DOHH2 (cell line): ENCODE measurements around the gene TMEM170A.

Experiments used
- H3F3A ChIP-seq: fragments of 200-600 bp; sonication (generic), shearing (Covaris generic); 2 replicates; pipeline ENCODE4 v1.6.0; 2016; ENCODE audit warnings: antibody characterized with exemption, mild to moderate bottlenecking; ENCODE audit not compliant: control insufficient read depth, insufficient read depth
- H3K27ac ChIP-seq: fragments of 200-600 bp; sonication (generic); 2 replicates; pipeline ENCODE4 v1.5.1; 2014; ENCODE audit warnings: low read depth, mild to moderate bottlenecking, low read length, moderate library complexity
- H3K27me3 ChIP-seq: fragments of 200-600 bp; sonication (generic); 2 replicates; pipeline ENCODE4 v1.6.1; 2014; ENCODE audit warnings: mild to moderate bottlenecking, low read length, mixed read lengths; ENCODE audit not compliant: control insufficient read depth
- H3K36me3 ChIP-seq: fragments of 200-600 bp; sonication (generic); 2 replicates; pipeline ENCODE4 v1.6.1; 2014; ENCODE audit warnings: mild to moderate bottlenecking, low read length, moderate library complexity, mixed read lengths; ENCODE audit not compliant: control insufficient read depth
- H3K4me1 ChIP-seq: fragments of 200-600 bp; sonication (generic); 2 replicates; pipeline ENCODE4 v1.6.1; 2014; ENCODE audit warnings: mild to moderate bottlenecking, low read length, mixed read lengths; ENCODE audit not compliant: control insufficient read depth
- H3K4me2 ChIP-seq: fragments of 200-600 bp; sonication (generic); 2 replicates; pipeline ENCODE4 v1.6.0; 2014; ENCODE audit warnings: mild to moderate bottlenecking, low read length, moderate library complexity
- H3K4me3 ChIP-seq: fragments of 200-600 bp; sonication (generic); 2 replicates; pipeline ENCODE4 v1.5.1; 2014; ENCODE audit warnings: mild to moderate bottlenecking, low read length, mixed read lengths
- H3K79me2 ChIP-seq: fragments of 200-600 bp; sonication (generic); 2 replicates; pipeline ENCODE4 v1.6.1; 2014; ENCODE audit warnings: mild to moderate bottlenecking, low read length, mixed read lengths; ENCODE audit not compliant: control insufficient read depth
- H3K9me2 ChIP-seq: fragments of 200-600 bp; sonication (generic); replicated peaks from 2 replicates; pipeline ENCODE4 v1.6.1; 2014; ENCODE audit warnings: mild to moderate bottlenecking, low read length, mixed read lengths; ENCODE audit not compliant: control insufficient read depth
- H3K9me3 ChIP-seq: fragments of 200-600 bp; sonication (generic); 2 replicates; pipeline ENCODE4 v1.6.1; 2014; ENCODE audit warnings: antibody characterized with exemption, low read length, mixed read lengths; ENCODE audit not compliant: control insufficient read depth, insufficient read depth
- H4K20me1 ChIP-seq: fragments of 200-600 bp; sonication (generic); 2 replicates; pipeline ENCODE4 v1.6.0; 2014; ENCODE audit warnings: low read depth, mild to moderate bottlenecking, antibody characterized with exemption, low read length, moderate library complexity; ENCODE audit not compliant: control insufficient read depth, insufficient read depth
- CTCF ChIP-seq: fragments of 200-600 bp; sonication (generic); IDR thresholded peaks from one replicate; pipeline ENCODE4 v1.5.1; 2014; ENCODE audit warnings: antibody characterized with exemption, mild to moderate bottlenecking, low read depth, low read length; ENCODE audit not compliant: poor library complexity, severe bottlenecking
- EZH2phosphoT487 ChIP-seq: fragments of 200-600 bp; sonication (generic); IDR thresholded peaks from 2 replicates; pipeline ENCODE4 v1.6.1; 2017; ENCODE audit warnings: borderline replicate concordance, mild to moderate bottlenecking, antibody characterized with exemption, low read length, moderate library complexity, mixed read lengths

TMEM170A gene

GRCh38 chr16:75423723-75424104 lies 40.8 kb downstream of the TMEM170A start:
- Histone ChIP-seq H3K27ac (no peak overlapping the region), H4K20me1 (0 out of 2 replicates have a peak, but pooled peaks cover 4% of the 10 kb centered on the region), H3F3A (0 out of 2 replicates have a peak, but pooled peaks cover 6% of the 10 kb centered on the region), H3K36me3 (no peaks in the 10 kb centered on the region), H3K27me3 (no peaks in the 10 kb centered on the region), H3K9me3 (no peaks in the 10 kb centered on the region), H3K4me3 (no peak overlapping the region), H3K9me2 (no peaks in the 10 kb centered on the region), H3K79me2 (peaks cover 90% of the 10 kb centered on the region), H3K4me2 (no peak overlapping the region), H3K4me1 (peaks cover 19% of the 10 kb centered on the region)
- TF ChIP-seq CTCF, result no peak
- TF ChIP-seq EZH2phosphoT487, result no peak

- no peaks in the 10 kb centered on the region for H3K9me2 ChIP-seq
- no peaks in the 10 kb centered on the region for H3K27me3 ChIP-seq
- H3K36me3 ChIP-seq, result no peaks in the 10 kb centered on the region
- H3K9me3 ChIP-seq, result no peaks in the 10 kb centered on the region
- H3K4me3 ChIP-seq, result peak overlapping the region; percentile 51; the same call in 1 of the 2 replicates
- H3K79me2 ChIP-seq, result peaks cover 89% of the 10 kb centered on the region
- H3K4me1 ChIP-seq, result peaks cover 19% of the 10 kb centered on the region
- peak overlapping the region; percentile 72 for H3K4me2 ChIP-seq
- H3F3A ChIP-seq, result 0 out of 2 replicates have a peak, but pooled peaks cover 9% of the 10 kb centered on the region
- 0 out of 2 replicates have a peak, but pooled peaks cover 4% of the 10 kb centered on the region for H4K20me1 ChIP-seq
- TF ChIP-seq CTCF, result no peak
- TF ChIP-seq EZH2phosphoT487, result no peak
- peak overlapping the region; percentile 8 for H3K27ac ChIP-seq
Observed at GRCh38 chr16:75421820-75422126, 42.7 kb downstream of the TMEM170A start.

GRCh38 chr16:75420987-75421819 lies 43.3 kb downstream of the TMEM170A start:
- Histone ChIP-seq H3K4me1 (peaks cover 19% of the 10 kb centered on the region), H3K36me3 (no peaks in the 10 kb centered on the region), H3K4me3 (peak overlapping the region; percentile 51), H3F3A (0 out of 2 replicates have a peak, but pooled peaks cover 9% of the 10 kb centered on the region), H3K27me3 (no peaks in the 10 kb centered on the region), H3K27ac (peak overlapping the region; percentile 8), H3K4me2 (peak overlapping the region; percentile 72), H4K20me1 (0 out of 2 replicates have a peak, but pooled peaks cover 4% of the 10 kb centered on the region), H3K79me2 (peaks cover 85% of the 10 kb centered on the region), H3K9me2 (no peaks in the 10 kb centered on the region), H3K9me3 (no peaks in the 10 kb centered on the region)
- TF ChIP-seq CTCF (no peak), EZH2phosphoT487 (no peak)
